GM23338 (cell line): Measurements from ENCODE around the gene MGAT3. TPM values are rescaled to one million over a fixed set of nuclear protein-coding genes. Genes with fewer than 3 reads are reported as not detected.

Experiments
- EZH2phosphoT487 ChIP-seq: fragments of 200-600 bp; sonication (generic); IDR thresholded peaks from one replicate; pipeline ENCODE4 v1.8.1; 2018; ENCODE audit warnings: antibody characterized with exemption; ENCODE audit not compliant: unreplicated experiment
- NANOG ChIP-seq: IDR thresholded peaks from 2 replicates; pipeline ENCODE4 v1.6.1; 2016; ENCODE audit warnings: antibody characterized with exemption, borderline replicate concordance
- POLR2AphosphoS5 ChIP-seq: IDR thresholded peaks from 2 replicates; pipeline ENCODE4 v1.6.1; 2016; ENCODE audit warnings: antibody characterized with exemption, low read depth
- STAT1 ChIP-seq: IDR thresholded peaks from one replicate; pipeline ENCODE4 v1.6.1; 2016; ENCODE audit warnings: antibody characterized with exemption; ENCODE audit not compliant: unreplicated experiment
- ZNF331 ChIP-seq: fragments of 250-450 bp; sonication (Bioruptor Pico); IDR thresholded peaks from 2 replicates; pipeline ENCODE4 v1.5.0; 2020; ENCODE audit warnings: low read depth, mild to moderate bottlenecking, moderate library complexity
- polyA plus RNA-seq: library from polyadenylated mRNA; unstranded; fragments of >200 nt; fragmentation: Nextera tagmentation; extraction: Ambion mirVana; gene quantifications from 2 replicates; pipeline ENCODE4 v1.2.1, GENCODE V29; 2016
- total RNA-seq: library from RNA; depleted of rRNA; stranded (reverse); fragments of >200 nt; shearing (Covaris generic); gene quantifications from 2 replicates; pipeline ENCODE4 v1.2.3, GENCODE V29; 2014
- TF ChIP-seq, protein P1 (sequence below): fragments of 250-450 bp; sonication (Bioruptor Pico); IDR thresholded peaks from 2 replicates; pipeline ENCODE4 v1.5.0; 2020; ENCODE audit warnings: mild to moderate bottlenecking, moderate library complexity
- TF ChIP-seq, protein P2 (sequence below): IDR thresholded peaks from one replicate; pipeline ENCODE4 v1.6.1; 2018; ENCODE audit warnings: antibody characterized with exemption; ENCODE audit not compliant: unreplicated experiment

The MGAT3 gene
- total and polyA plus RNA-seq, 2 experiments from 2014 or later, result 1.7 to 10.2 TPM

DNA sequence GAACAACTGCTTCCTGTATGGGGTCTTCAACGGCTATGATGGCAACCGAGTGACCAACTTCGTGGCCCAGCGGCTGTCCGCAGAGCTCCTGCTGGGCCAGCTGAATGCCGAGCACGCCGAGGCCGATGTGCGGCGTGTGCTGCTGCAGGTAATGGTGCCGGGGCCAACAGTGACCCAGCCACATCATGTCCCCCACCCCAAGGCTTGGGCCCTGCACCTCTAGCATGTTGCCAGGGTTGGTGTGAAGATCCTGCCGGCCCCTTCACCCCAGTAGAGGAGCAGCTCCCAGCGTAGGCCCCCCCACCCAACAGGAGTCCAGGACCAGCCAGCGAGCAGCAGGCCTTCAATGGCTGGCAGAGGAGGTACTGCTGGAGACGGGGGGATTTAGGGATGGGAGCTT is 41.3 kb upstream of the MGAT3 start (continued):
- TF ChIP-seq, protein P1, sequence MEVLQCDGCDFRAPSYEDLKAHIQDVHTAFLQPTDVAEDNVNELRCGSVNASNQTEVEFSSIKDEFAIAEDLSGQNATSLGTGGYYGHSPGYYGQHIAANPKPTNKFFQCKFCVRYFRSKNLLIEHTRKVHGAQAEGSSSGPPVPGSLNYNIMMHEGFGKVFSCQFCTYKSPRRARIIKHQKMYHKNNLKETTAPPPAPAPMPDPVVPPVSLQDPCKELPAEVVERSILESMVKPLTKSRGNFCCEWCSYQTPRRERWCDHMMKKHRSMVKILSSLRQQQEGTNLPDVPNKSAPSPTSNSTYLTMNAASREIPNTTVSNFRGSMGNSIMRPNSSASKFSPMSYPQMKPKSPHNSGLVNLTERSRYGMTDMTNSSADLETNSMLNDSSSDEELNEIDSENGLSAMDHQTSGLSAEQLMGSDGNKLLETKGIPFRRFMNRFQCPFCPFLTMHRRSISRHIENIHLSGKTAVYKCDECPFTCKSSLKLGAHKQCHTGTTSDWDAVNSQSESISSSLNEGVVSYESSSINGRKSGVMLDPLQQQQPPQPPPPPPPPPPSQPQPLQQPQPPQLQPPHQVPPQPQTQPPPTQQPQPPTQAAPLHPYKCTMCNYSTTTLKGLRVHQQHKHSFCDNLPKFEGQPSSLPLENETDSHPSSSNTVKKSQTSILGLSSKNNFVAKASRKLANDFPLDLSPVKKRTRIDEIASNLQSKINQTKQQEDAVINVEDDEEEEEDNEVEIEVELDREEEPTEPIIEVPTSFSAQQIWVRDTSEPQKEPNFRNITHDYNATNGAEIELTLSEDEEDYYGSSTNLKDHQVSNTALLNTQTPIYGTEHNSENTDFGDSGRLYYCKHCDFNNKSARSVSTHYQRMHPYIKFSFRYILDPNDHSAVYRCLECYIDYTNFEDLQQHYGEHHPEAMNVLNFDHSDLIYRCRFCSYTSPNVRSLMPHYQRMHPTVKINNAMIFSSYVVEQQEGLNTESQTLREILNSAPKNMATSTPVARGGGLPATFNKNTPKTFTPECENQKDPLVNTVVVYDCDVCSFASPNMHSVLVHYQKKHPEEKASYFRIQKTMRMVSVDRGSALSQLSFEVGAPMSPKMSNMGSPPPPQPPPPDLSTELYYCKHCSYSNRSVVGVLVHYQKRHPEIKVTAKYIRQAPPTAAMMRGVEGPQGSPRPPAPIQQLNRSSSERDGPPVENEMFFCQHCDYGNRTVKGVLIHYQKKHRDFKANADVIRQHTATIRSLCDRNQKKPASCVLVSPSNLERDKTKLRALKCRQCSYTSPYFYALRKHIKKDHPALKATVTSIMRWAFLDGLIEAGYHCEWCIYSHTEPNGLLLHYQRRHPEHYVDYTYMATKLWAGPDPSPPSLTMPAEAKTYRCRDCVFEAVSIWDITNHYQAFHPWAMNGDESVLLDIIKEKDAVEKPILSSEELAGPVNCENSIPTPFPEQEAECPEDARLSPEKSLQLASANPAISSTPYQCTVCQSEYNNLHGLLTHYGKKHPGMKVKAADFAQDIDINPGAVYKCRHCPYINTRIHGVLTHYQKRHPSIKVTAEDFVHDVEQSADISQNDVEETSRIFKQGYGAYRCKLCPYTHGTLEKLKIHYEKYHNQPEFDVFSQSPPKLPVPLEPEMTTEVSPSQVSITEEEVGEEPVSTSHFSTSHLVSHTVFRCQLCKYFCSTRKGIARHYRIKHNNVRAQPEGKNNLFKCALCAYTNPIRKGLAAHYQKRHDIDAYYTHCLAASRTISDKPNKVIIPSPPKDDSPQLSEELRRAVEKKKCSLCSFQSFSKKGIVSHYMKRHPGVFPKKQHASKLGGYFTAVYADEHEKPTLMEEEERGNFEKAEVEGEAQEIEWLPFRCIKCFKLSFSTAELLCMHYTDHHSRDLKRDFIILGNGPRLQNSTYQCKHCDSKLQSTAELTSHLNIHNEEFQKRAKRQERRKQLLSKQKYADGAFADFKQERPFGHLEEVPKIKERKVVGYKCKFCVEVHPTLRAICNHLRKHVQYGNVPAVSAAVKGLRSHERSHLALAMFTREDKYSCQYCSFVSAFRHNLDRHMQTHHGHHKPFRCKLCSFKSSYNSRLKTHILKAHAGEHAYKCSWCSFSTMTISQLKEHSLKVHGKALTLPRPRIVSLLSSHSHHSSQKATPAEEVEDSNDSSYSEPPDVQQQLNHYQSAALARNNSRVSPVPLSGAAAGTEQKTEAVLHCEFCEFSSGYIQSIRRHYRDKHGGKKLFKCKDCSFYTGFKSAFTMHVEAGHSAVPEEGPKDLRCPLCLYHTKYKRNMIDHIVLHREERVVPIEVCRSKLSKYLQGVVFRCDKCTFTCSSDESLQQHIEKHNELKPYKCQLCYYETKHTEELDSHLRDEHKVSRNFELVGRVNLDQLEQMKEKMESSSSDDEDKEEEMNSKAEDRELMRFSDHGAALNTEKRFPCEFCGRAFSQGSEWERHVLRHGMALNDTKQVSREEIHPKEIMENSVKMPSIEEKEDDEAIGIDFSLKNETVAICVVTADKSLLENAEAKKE, result no peak
- TF ChIP-seq POLR2AphosphoS5 (no peak), ZNF331 (CRISPR knock-in tag) (no peak), EZH2phosphoT487 (no peak), STAT1 (no peak), NANOG (no peak)
- TF ChIP-seq, protein P2, sequence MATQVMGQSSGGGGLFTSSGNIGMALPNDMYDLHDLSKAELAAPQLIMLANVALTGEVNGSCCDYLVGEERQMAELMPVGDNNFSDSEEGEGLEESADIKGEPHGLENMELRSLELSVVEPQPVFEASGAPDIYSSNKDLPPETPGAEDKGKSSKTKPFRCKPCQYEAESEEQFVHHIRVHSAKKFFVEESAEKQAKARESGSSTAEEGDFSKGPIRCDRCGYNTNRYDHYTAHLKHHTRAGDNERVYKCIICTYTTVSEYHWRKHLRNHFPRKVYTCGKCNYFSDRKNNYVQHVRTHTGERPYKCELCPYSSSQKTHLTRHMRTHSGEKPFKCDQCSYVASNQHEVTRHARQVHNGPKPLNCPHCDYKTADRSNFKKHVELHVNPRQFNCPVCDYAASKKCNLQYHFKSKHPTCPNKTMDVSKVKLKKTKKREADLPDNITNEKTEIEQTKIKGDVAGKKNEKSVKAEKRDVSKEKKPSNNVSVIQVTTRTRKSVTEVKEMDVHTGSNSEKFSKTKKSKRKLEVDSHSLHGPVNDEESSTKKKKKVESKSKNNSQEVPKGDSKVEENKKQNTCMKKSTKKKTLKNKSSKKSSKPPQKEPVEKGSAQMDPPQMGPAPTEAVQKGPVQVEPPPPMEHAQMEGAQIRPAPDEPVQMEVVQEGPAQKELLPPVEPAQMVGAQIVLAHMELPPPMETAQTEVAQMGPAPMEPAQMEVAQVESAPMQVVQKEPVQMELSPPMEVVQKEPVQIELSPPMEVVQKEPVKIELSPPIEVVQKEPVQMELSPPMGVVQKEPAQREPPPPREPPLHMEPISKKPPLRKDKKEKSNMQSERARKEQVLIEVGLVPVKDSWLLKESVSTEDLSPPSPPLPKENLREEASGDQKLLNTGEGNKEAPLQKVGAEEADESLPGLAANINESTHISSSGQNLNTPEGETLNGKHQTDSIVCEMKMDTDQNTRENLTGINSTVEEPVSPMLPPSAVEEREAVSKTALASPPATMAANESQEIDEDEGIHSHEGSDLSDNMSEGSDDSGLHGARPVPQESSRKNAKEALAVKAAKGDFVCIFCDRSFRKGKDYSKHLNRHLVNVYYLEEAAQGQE, result no peak
